Stimulated activated CD8-positive, alpha-beta memory T cell treated with anti-CD3 and anti-CD28 coated beads, Interleukin-15, amount 100 ng/mL, for 4 hours (primary cell): ENCODE measurements around the gene PPM1N.

Experiments used
- DNase-seq, 2 donors: peaks; one replicate each; pipeline ENCODE4 v3.0.0-alpha.2; 2020; ENCODE audit warnings: low read depth in 2 of 2

PPM1N gene

DNA sequence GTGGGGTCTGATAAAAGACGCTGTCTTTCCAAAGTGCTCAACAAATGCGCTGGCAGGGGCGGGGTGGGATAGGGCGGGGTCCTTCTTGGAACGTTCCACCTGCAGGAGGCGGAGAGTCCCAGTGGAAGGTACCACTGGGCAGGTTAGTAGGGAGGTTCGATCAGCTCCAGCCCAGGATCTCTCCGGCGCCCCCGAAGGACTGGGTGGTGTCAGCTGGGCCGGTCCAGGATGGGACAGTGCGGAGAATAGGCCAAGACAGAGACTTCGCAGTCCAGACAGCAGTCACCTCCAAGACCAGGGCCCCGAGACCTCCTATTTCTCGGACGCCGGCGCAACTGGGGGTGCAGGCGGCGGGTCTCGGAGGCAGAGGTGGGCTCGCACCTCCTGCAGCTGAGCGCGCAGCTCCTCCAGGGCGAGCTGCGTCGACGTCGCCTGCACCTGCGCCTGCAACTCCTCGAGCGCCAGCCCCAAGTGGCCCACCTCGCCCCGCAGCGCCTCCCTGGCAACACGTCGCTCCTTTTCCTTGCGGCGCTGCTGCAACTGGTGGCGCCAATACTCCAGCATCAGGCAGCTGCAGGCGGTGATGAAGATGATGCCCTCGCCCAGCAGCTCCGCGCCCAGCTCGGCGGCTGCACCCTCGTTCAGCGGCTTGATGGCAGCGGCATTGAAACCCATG is 30.6 kb downstream of the PPM1N start:
- no peak for DNase-seq

DNA sequence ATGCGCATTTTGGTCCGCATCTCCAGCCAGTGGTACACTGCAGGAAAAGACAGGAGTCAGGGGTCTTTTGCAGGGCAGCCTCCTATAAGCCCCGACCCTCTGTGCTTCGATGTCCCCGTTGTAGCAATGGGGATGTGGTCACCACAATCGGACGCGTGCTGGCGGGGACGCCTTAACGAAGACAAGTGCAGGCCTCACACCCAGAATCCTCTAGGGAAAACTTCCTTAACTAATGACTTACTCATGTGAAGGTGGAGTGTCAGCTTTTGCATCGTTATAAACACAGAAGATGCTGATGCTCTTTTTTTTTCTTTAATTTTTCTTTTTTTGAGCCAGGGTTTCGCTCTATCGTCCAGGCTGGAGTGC is 31.2 kb downstream of the PPM1N start:
- no peak for DNase-seq

DNA sequence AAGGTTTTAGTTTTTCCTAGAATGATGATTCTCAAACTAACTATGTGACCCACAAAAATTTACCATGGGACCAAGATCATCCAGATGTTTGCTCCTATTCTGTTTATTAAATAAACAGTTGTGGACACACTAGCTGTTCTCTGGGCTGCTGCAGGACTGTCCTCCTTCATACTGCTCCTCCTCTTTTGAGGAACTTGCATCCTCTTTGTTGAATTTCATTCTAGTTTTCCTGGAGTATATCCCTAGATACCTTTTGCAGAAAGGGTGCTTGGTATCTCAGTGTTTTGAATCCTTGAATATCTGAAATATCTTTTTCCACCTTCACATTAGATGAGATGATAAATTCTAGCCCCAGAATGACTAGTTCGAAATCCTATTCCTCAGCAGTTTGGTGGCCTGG is 33.1 kb downstream of the PPM1N start:
- DNase-seq, result no peak

- no peak for DNase-seq
These were observed 41.2 kb downstream of the PPM1N start for GRCh38 chr19:45539459-45539858.

GRCh38 chr19:45542234-45542668 is 44.0 kb downstream of the PPM1N start:
- no peak for DNase-seq

DNA sequence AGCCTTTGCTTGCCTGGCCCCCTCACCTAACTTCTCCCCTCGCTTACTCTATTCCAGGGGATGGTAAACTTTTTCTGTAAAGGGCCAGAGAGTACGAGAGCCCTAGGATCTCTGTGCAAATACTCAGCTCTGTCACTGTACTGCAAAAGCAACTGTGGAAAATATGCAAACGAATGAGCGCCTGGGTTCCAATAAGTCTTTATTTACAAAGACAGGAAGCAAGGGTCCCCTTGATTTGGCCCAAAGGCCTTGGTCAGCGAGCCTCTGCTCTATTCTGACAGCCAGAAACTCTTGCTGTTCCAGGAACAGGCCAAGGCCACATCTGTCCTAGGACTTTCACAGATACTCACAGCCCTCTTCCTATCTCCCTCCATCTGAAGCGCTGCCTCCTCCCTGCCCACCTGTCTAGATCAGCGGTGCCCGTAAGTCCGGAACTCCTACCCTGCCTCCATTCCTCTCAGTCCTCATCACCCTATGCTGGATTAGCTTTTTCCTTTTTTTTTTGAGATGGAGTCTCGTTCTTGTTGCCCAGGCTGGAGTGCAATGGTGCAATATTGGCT is 49.0 kb downstream of the PPM1N start:
- no peak for DNase-seq

DNA sequence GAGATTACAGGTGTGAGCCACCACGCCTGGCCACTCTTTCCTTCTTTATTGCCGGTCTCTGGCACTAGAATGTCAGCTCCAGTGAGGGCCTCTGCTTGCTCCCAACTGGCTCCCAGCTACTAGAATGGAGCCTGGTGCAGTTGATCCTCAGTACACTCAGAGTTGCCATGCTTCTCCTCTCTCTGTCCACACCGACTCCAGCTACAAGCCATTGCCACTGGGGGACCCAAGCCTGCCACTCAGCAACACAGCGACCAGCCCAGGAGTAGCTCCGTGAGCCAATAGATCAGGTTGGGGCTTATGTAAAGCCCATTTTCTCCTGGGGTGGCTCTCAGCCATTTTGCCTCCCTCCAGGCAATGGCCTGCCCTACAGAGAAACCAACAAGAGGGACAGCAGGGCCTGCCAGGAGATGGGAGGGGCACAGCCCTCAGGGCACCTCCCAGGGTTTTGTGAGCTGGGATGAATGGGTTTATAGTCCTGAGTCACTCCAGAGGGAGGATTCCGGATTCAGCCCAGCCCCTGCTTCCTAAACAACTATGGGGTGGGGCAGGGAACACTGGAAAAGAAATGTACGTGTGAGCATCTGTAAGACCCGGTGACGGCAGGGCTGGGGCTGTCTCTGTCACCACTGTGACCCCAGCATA is 49.8 kb downstream of the PPM1N start:
- no peak for DNase-seq
